Fibroblast of lung (primary cell): ENCODE results near the gene MSANTD2. TPM values are rescaled to one million over a fixed set of nuclear protein-coding genes. Genes with fewer than 3 reads are reported as not detected.

Experiments
- DNase-seq, 2 donors: peaks; one replicate each; pipeline versions ENCODE4 v3.0.0 to v3.0.0-alpha.2; 2010; ENCODE audit warnings: low read depth in 2 of 2
- H2AFZ ChIP-seq: 2 replicates; pipeline ENCODE4 v1.5.1; 2012; ENCODE audit warnings: low read length, control low read depth, inconsistent platforms
- H3K27ac ChIP-seq: 2 replicates; pipeline ENCODE4 v1.5.1; 2011; ENCODE audit warnings: low read length, control low read depth; ENCODE audit not compliant: insufficient read depth
- H3K27me3 ChIP-seq: 2 replicates; pipeline ENCODE4 v1.5.1; 2011; ENCODE audit warnings: mild to moderate bottlenecking, low read length; ENCODE audit not compliant: control insufficient read depth, insufficient read depth
- H3K36me3 ChIP-seq: 2 replicates; pipeline ENCODE4 v1.5.1; 2011; ENCODE audit warnings: low read length; ENCODE audit not compliant: control insufficient read depth, insufficient read depth
- H3K4me1 ChIP-seq: 2 replicates; pipeline ENCODE4 v1.5.1; 2011; ENCODE audit warnings: low read length; ENCODE audit not compliant: control insufficient read depth, insufficient read depth; ENCODE audit errors: extremely low read depth
- H3K4me2 ChIP-seq: 2 replicates; pipeline ENCODE4 v1.5.1; 2011; ENCODE audit warnings: low read length, control low read depth; ENCODE audit not compliant: insufficient read depth; ENCODE audit errors: extremely low read depth
- H3K4me3 ChIP-seq, 4 experiments: fragments of 200-600 bp in 1 of 4; sonication (generic) in 1 of 4; replicated peaks in 1 of 4; 2 replicates each; pipeline ENCODE4 v1.5.1; 2011 to 2016; ENCODE audit warnings: low read length in 4 of 4, low read depth in 3 of 4, mild to moderate bottlenecking in 3 of 4, control low read depth in 2 of 4, inconsistent platforms in 1 of 4, mixed read lengths in 1 of 4; ENCODE audit not compliant: insufficient read depth in 1 of 4; ENCODE audit errors: control extremely low read depth in 1 of 4
- H3K79me2 ChIP-seq: 2 replicates; pipeline ENCODE4 v1.5.1; 2012; ENCODE audit warnings: mild to moderate bottlenecking, low read length, inconsistent platforms; ENCODE audit not compliant: control insufficient read depth, insufficient read depth
- H3K9ac ChIP-seq: 2 replicates; pipeline ENCODE4 v1.5.1; 2011; ENCODE audit warnings: mild to moderate bottlenecking, low read length, control low read depth; ENCODE audit not compliant: insufficient read depth
- H3K9me3 ChIP-seq: 2 replicates; pipeline ENCODE4 v1.5.1; 2012; ENCODE audit warnings: low read depth, low read length; ENCODE audit not compliant: control insufficient read depth, insufficient read depth
- H4K20me1 ChIP-seq: 2 replicates; pipeline ENCODE4 v1.5.1; 2011; ENCODE audit warnings: low read length; ENCODE audit not compliant: control insufficient read depth, insufficient read depth; ENCODE audit errors: extremely low read depth
- EZH2 ChIP-seq: IDR thresholded peaks from 2 replicates; pipeline ENCODE4 v1.5.1; 2012; ENCODE audit warnings: low read length, control low read depth, mild to moderate bottlenecking; ENCODE audit errors: missing control alignments
- polyA plus RNA-seq, 2 donors: library from polyadenylated mRNA; depleted of rRNA in 1 of 2; stranded (reverse) in 1 of 2; unstranded in 1 of 2; fragments of >200 nt; gene quantifications; 2 replicates each; pipeline ENCODE4 v1.2.1, GENCODE V29; 2011 to 2012; ENCODE audit warnings: missing spikeins in 1 of 2
- total RNA-seq: library from RNA; depleted of rRNA; stranded (reverse); fragments of >200 nt; gene quantifications from 2 replicates; pipeline ENCODE4 v1.2.1, GENCODE V29; 2014
- TF ChIP-seq, protein P1 (sequence below), 2 donors: IDR thresholded peaks in 1 of 2; conservative IDR thresholded peaks in 1 of 2; 1 replicate in 1 of 2; 2 replicates in 1 of 2; pipeline ENCODE4 v1.5.1; 2011 to 2012; ENCODE audit warnings: low read length in 2 of 2, control low read depth in 1 of 2, inconsistent platforms in 1 of 2, low read depth in 1 of 2, mild to moderate bottlenecking in 1 of 2

MSANTD2 gene
- total and polyA plus RNA-seq, 2 donors (not counting 1 experiment from before 2014, with no cell fraction given) = 6.3 to 6.6 TPM

DNA sequence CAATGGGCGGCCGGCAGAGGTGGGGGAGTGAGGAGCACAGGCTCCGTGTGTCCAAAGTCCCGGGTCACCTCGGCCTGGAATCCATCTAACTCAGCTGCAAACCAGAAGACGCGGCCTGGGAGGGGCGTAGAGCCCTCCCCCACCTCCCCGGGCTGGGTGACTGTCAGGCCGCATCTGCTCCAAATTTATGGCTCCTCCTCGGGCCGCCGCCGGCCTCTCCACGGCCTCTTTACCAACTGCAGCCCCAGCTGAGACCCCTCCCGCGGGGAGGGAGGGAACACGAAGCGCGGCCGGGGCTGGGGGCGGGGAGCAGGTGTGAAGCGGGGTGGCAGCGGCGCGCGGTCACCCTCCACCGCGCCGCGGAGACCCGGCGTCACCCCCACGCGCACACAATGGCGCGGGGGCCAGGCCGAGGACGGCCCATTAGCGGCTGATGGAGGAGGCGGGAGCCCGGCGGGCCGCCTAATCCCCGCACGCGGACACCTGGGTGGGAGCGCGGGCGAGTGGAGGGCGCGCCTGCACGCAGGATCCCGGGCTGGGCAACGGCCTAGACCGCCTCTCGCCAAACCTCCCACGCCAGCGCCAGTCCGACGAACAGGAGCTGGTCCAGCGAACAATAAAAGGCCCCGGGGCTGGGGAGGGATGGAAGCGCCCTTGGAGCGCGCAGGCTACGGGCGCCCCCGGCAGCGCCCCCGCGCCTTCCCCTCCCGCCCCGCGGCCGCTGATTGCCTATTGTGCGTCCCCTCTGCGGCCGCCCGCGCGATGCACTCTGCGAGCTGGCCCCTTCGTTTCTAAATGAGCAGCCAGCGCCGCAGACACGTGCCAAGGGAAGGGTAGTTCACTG, 39.1 kb upstream of the MSANTD2 start:
- Histone ChIP-seq H3K4me2 (peak overlapping the region; percentile 76), H3K9me3 (no peaks in the 10 kb centered on the region), H4K20me1 (no peaks in the 10 kb centered on the region), H3K27ac (no peak overlapping the region), H3K4me3 (peak overlapping the region in 3 of 4 experiments; percentile 17 to 47 (median 21)), H3K36me3 (no peaks in the 10 kb centered on the region), H3K4me1 (peaks cover 7% of the 10 kb centered on the region), H3K27me3 (peaks cover 50% of the 10 kb centered on the region), H2AFZ (no peak overlapping the region), H3K9ac (no peak overlapping the region), H3K79me2 (no peaks in the 10 kb centered on the region)
- TF ChIP-seq EZH2 = peak; percentile 74
- TF ChIP-seq, protein P1, sequence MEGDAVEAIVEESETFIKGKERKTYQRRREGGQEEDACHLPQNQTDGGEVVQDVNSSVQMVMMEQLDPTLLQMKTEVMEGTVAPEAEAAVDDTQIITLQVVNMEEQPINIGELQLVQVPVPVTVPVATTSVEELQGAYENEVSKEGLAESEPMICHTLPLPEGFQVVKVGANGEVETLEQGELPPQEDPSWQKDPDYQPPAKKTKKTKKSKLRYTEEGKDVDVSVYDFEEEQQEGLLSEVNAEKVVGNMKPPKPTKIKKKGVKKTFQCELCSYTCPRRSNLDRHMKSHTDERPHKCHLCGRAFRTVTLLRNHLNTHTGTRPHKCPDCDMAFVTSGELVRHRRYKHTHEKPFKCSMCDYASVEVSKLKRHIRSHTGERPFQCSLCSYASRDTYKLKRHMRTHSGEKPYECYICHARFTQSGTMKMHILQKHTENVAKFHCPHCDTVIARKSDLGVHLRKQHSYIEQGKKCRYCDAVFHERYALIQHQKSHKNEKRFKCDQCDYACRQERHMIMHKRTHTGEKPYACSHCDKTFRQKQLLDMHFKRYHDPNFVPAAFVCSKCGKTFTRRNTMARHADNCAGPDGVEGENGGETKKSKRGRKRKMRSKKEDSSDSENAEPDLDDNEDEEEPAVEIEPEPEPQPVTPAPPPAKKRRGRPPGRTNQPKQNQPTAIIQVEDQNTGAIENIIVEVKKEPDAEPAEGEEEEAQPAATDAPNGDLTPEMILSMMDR (conservative IDR thresholded peaks at IDR 0.05 in 1 of 2, IDR thresholded peaks at IDR 0.05 in 1 of 2; ENCODE audit: low read depth in 1 of 2, low read length in 2 of 2) = no peak
- DNase-seq = no peak

DNA sequence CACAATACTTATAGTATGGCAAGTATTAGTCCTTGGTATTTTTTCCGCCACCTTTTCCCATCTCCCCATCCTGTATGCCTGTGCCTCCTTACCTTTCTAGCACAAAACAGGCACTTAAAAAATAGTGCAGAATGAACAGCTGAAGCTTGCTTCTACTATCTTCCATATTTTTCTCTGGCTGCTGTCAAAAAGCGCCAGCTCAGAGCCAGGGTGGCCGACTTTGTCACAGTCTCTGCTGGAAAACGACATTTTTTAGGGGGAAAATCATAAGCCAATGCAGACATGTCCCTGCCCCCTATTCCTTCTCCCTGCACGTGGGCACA, 38.6 kb upstream of the MSANTD2 start:
- Histone ChIP-seq H3K36me3 (no peaks in the 10 kb centered on the region), H4K20me1 (no peaks in the 10 kb centered on the region), H3K27me3 (peaks cover 44% of the 10 kb centered on the region), H3K4me3 (no peak overlapping the region), H2AFZ (no peak overlapping the region), H3K79me2 (no peaks in the 10 kb centered on the region), H3K9ac (no peak overlapping the region), H3K9me3 (no peaks in the 10 kb centered on the region), H3K4me1 (peaks cover 7% of the 10 kb centered on the region), H3K4me2 (no peak overlapping the region), H3K27ac (no peak overlapping the region)
- no peak for DNase-seq
- TF ChIP-seq EZH2 = no peak
- TF ChIP-seq, protein P1 (conservative IDR thresholded peaks at IDR 0.05 in 1 of 2, IDR thresholded peaks at IDR 0.05 in 1 of 2; ENCODE audit: low read depth in 1 of 2, low read length in 2 of 2) = no peak

DNA sequence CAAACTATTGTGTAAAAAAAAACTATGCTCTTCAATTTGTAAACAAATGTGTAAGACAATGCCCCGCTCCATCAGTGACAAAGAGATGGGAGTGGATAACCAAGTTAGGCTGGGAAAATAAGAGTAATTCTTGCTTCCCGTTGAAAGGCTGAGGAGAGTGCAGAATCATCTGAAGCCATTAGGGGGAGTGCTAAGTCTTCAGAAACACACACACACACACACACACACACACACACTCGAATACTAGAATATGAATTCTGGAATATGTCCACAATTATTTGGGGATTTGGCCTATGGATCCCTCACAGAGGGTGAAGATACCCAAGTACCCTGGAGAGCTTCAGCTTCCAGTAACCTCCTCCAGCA, 37.3 kb upstream of the MSANTD2 start:
- peaks cover 33% of the 10 kb centered on the region for H3K27me3 ChIP-seq
- H3K4me2 ChIP-seq = no peak overlapping the region
- no peak overlapping the region for H3K9ac ChIP-seq
- no peak overlapping the region for H3K4me3 ChIP-seq
- no peaks in the 10 kb centered on the region for H3K36me3 ChIP-seq
- peak; percentile 89 to 93 for DNase-seq
- no peaks in the 10 kb centered on the region for H3K9me3 ChIP-seq
- H3K79me2 ChIP-seq = no peaks in the 10 kb centered on the region
- no peak for TF ChIP-seq EZH2
- TF ChIP-seq, protein P1 (conservative IDR thresholded peaks at IDR 0.05 in 1 of 2, IDR thresholded peaks at IDR 0.05 in 1 of 2; ENCODE audit: low read depth in 1 of 2, low read length in 2 of 2) = peak; percentile 82
- H4K20me1 ChIP-seq = no peaks in the 10 kb centered on the region
- H3K4me1 ChIP-seq = peaks cover 7% of the 10 kb centered on the region
- no peak overlapping the region for H3K27ac ChIP-seq
- H2AFZ ChIP-seq = no peak overlapping the region
